H9 (cell line): ENCODE results near the gene SYCN. TPM values are rescaled to one million over a fixed set of nuclear protein-coding genes. Genes with fewer than 3 reads are reported as not detected.

Experiments
- DNase-seq: peaks from one replicate; pipeline ENCODE4 v3.0.0-alpha.2; 2017
- H2AFZ ChIP-seq: one replicate; pipeline ENCODE4 v1.6.1; 2013; ENCODE audit warnings: mild to moderate bottlenecking, low read length, control low read depth, moderate library complexity
- H2AK5ac ChIP-seq: 2 replicates; pipeline ENCODE4 v1.6.1; 2013; ENCODE audit warnings: low read length, control low read depth, mixed read lengths; ENCODE audit not compliant: insufficient read length
- H2BK120ac ChIP-seq: one replicate; pipeline ENCODE4 v1.6.1; 2013; ENCODE audit warnings: low read depth, mild to moderate bottlenecking, low read length, control low read depth, inconsistent platforms; ENCODE audit not compliant: poor library complexity, severe bottlenecking
- H2BK12ac ChIP-seq: 2 replicates; pipeline ENCODE4 v1.6.1; 2013; ENCODE audit warnings: low read length, control low read depth, mixed read lengths, low read depth; ENCODE audit not compliant: insufficient read length
- H2BK15ac ChIP-seq: 2 replicates; pipeline ENCODE4 v1.6.1; 2013; ENCODE audit warnings: low read depth, low read length, control low read depth
- H2BK20ac ChIP-seq: one replicate; pipeline ENCODE4 v1.6.1; 2013; ENCODE audit warnings: low read depth, mild to moderate bottlenecking, low read length, control low read depth, inconsistent platforms; ENCODE audit not compliant: poor library complexity, severe bottlenecking
- H2BK5ac ChIP-seq: 2 replicates; pipeline ENCODE4 v1.6.1; 2013; ENCODE audit warnings: low read length, control low read depth, mixed read lengths; ENCODE audit not compliant: insufficient read length
- H3K14ac ChIP-seq: 2 replicates; pipeline ENCODE4 v1.6.1; 2013; ENCODE audit warnings: low read length, control low read depth; ENCODE audit not compliant: insufficient read depth
- H3K18ac ChIP-seq: 2 replicates; pipeline ENCODE4 v1.6.1; 2013; ENCODE audit warnings: low read depth, mild to moderate bottlenecking, mixed read lengths, low read length, control low read depth; ENCODE audit not compliant: insufficient read length
- H3K23ac ChIP-seq: 2 replicates; pipeline ENCODE4 v1.6.1; 2013; ENCODE audit warnings: low read length, control low read depth, mixed read lengths, low read depth; ENCODE audit not compliant: insufficient read length
- H3K23me2 ChIP-seq: 2 replicates; pipeline ENCODE4 v1.6.1; 2013; ENCODE audit warnings: low read depth, mild to moderate bottlenecking, mixed read lengths, low read length, control low read depth; ENCODE audit not compliant: insufficient read length, poor library complexity, severe bottlenecking
- H3K27ac ChIP-seq: 2 replicates; pipeline ENCODE4 v1.5.1; 2013; ENCODE audit warnings: low read length, control low read depth, mixed read lengths, low read depth; ENCODE audit not compliant: insufficient read length
- H3K27me3 ChIP-seq: 2 replicates; pipeline ENCODE4 v1.6.1; 2013; ENCODE audit warnings: low read length, control low read depth, inconsistent platforms; ENCODE audit not compliant: insufficient read depth
- H3K4ac ChIP-seq: 2 replicates; pipeline ENCODE4 v1.6.1; 2013; ENCODE audit warnings: low read depth, mild to moderate bottlenecking, control low read depth, inconsistent platforms, low read length, moderate library complexity
- H3K4me1 ChIP-seq: 2 replicates; pipeline ENCODE4 v1.6.1; 2013; ENCODE audit warnings: low read length, control low read depth, inconsistent platforms; ENCODE audit not compliant: insufficient read depth
- H3K4me2 ChIP-seq: 2 replicates; pipeline ENCODE4 v1.6.1; 2013; ENCODE audit warnings: low read length, control low read depth, mixed read lengths; ENCODE audit not compliant: insufficient read length, insufficient read depth
- H3K56ac ChIP-seq: 2 replicates; pipeline ENCODE4 v1.6.1; 2013; ENCODE audit warnings: low read depth, mild to moderate bottlenecking, mixed read lengths, low read length, control low read depth; ENCODE audit not compliant: insufficient read length
- H3K79me1 ChIP-seq: 2 replicates; pipeline ENCODE4 v1.6.1; 2013; ENCODE audit warnings: low read depth, mild to moderate bottlenecking, moderate library complexity, low read length, control low read depth, inconsistent platforms; ENCODE audit not compliant: insufficient read depth, poor library complexity, severe bottlenecking
- H3K79me2 ChIP-seq: 2 replicates; pipeline ENCODE4 v1.6.1; 2013; ENCODE audit warnings: low read length, control low read depth, inconsistent platforms; ENCODE audit not compliant: insufficient read depth
- H3K9ac ChIP-seq: 2 replicates; pipeline ENCODE4 v1.6.1; 2013; ENCODE audit warnings: low read length, control low read depth, mixed read lengths; ENCODE audit not compliant: insufficient read length; ENCODE audit errors: extremely low read depth
- H3K9me3 ChIP-seq: one replicate; pipeline ENCODE4 v1.6.1; 2013; ENCODE audit warnings: low read depth, low read length, inconsistent platforms; ENCODE audit not compliant: control insufficient read depth
- H3T11ph ChIP-seq: one replicate; pipeline ENCODE4 v1.6.1; 2013; ENCODE audit warnings: mild to moderate bottlenecking, low read length, control low read depth, inconsistent platforms
- H4K20me1 ChIP-seq: one replicate; pipeline ENCODE4 v1.6.1; 2013; ENCODE audit not compliant: control insufficient read depth, insufficient read length, insufficient read depth
- H4K5ac ChIP-seq: 2 replicates; pipeline ENCODE4 v1.6.1; 2013; ENCODE audit warnings: low read depth, mild to moderate bottlenecking, mixed read lengths, low read length, control low read depth; ENCODE audit not compliant: insufficient read length
- H4K8ac ChIP-seq: replicated peaks from 2 replicates; pipeline ENCODE4 v1.6.1; 2013; ENCODE audit warnings: low read length, control low read depth, mixed read lengths, low read depth; ENCODE audit not compliant: insufficient read length
- H4K91ac ChIP-seq: 2 replicates; pipeline ENCODE4 v1.6.1; 2013; ENCODE audit warnings: low read depth, mild to moderate bottlenecking, moderate library complexity, mixed read lengths, low read length, control low read depth; ENCODE audit not compliant: insufficient read length
- H3K27ac Mint-ChIP-seq, 3 experiments: 2 replicates in 2 of 3; 3 replicates in 1 of 3; pipeline ENCODE4 v1.8.0; 2020 to 2021; ENCODE audit warnings: mixed read lengths in 3 of 3, mild to moderate bottlenecking in 1 of 3, moderate library complexity in 1 of 3
- H3K27me3 Mint-ChIP-seq: 2 replicates; pipeline ENCODE4 v1.8.0; 2021; ENCODE audit warnings: low read depth, mild to moderate bottlenecking, moderate library complexity, mixed read lengths
- H3K36me3 Mint-ChIP-seq, 3 experiments: 2 replicates in 2 of 3; 3 replicates in 1 of 3; pipeline ENCODE4 v1.8.0; 2020 to 2021; ENCODE audit warnings: low read depth in 3 of 3, mixed read lengths in 3 of 3; ENCODE audit not compliant: insufficient read depth in 1 of 3
- H3K4me1 Mint-ChIP-seq, 2 experiments: 2 replicates each; pipeline ENCODE4 v1.8.0; 2020; ENCODE audit warnings: mixed read lengths in 2 of 2
- H3K4me3 Mint-ChIP-seq, 2 experiments: 2 replicates in 1 of 2; 3 replicates in 1 of 2; pipeline ENCODE4 v1.8.0; 2020 to 2021; ENCODE audit warnings: mild to moderate bottlenecking in 2 of 2, mixed read lengths in 2 of 2, moderate library complexity in 1 of 2
- H3K9me3 Mint-ChIP-seq, 2 experiments: 2 replicates in 1 of 2; 3 replicates in 1 of 2; pipeline ENCODE4 v1.8.0; 2020; ENCODE audit warnings: mild to moderate bottlenecking in 2 of 2, mixed read lengths in 2 of 2, moderate library complexity in 1 of 2
- WGBS: extraction: QIAGEN DNeasy Blood & Tissue Kit; methylation state at CpG from one replicate; pipeline ENCODE4 v1.1.7; 2013; ENCODE audit warnings: missing lambda C conversion rate, low lambda C conversion rate, mixed read lengths; ENCODE audit not compliant: insufficient read length; ENCODE audit errors: extremely low coverage; 5-methylcytosine and 5-hydroxymethylcytosine counted together
- total RNA-seq: library from RNA; stranded (reverse); gene quantifications from 2 replicates; pipeline ENCODE4 v1.2.1, GENCODE V29; 2021
- TF ChIP-seq, protein P1 (sequence below): fragments of 200-600 bp; sonication (generic); conservative IDR thresholded peaks from 3 replicates; pipeline ENCODE4 v1.8.0; 2021; ENCODE audit warnings: antibody characterized with exemption, mild to moderate bottlenecking

The SYCN gene
- total RNA-seq, 1 experiment from 2014 or later: not detected

GRCh38 chr19:39205449-39205764 lies 1.3 kb upstream of the SYCN start:
- Mint-ChIP-seq H3K27ac (no peak overlapping the region), H3K4me3 (no peak overlapping the region), H3K27me3 (peaks cover 28% of the 10 kb centered on the region), H3K36me3 (no peaks in the 10 kb centered on the region), H3K9me3 (no peaks in the 10 kb centered on the region; a peak in 1 of 5 replicates), H3K4me1 (peaks cover 4 to 13% of the 10 kb centered on the region in 2 experiments)
- Histone ChIP-seq H4K91ac (no peak overlapping the region), H2BK5ac (no peak overlapping the region), H3K27ac (no peak overlapping the region), H3K56ac (no peak overlapping the region), H3K23me2 (no peaks in the 10 kb centered on the region), H3K23ac (no peak overlapping the region), H2AK5ac (no peak overlapping the region), H3K4ac (no peak overlapping the region), H4K20me1 (no peaks in the 10 kb centered on the region), H3K27me3 (no peaks in the 10 kb centered on the region), H3K4me2 (no peak overlapping the region), H3K79me1 (no peaks in the 10 kb centered on the region), H3K9ac (no peak overlapping the region), H3K4me1 (no peaks in the 10 kb centered on the region), H3K79me2 (no peaks in the 10 kb centered on the region), H3K9me3 (no peaks in the 10 kb centered on the region), H3K18ac (no peak overlapping the region), H2BK15ac (no peak overlapping the region), H4K8ac (no peak overlapping the region), H2BK20ac (no peak overlapping the region), H4K5ac (no peak overlapping the region), H3T11ph (no peak overlapping the region), H2AFZ (no peak overlapping the region), H2BK120ac (no peak overlapping the region), H2BK12ac (no peak overlapping the region), H3K14ac (no peak overlapping the region)
- DNase-seq: no peak
- TF ChIP-seq, protein P1, sequence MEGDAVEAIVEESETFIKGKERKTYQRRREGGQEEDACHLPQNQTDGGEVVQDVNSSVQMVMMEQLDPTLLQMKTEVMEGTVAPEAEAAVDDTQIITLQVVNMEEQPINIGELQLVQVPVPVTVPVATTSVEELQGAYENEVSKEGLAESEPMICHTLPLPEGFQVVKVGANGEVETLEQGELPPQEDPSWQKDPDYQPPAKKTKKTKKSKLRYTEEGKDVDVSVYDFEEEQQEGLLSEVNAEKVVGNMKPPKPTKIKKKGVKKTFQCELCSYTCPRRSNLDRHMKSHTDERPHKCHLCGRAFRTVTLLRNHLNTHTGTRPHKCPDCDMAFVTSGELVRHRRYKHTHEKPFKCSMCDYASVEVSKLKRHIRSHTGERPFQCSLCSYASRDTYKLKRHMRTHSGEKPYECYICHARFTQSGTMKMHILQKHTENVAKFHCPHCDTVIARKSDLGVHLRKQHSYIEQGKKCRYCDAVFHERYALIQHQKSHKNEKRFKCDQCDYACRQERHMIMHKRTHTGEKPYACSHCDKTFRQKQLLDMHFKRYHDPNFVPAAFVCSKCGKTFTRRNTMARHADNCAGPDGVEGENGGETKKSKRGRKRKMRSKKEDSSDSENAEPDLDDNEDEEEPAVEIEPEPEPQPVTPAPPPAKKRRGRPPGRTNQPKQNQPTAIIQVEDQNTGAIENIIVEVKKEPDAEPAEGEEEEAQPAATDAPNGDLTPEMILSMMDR: no peak
- no CpG with 5 or more reads among the region's 3 CpGs for WGBS
